Stimulated activated CD4-positive, alpha-beta T cell treated with anti-CD3 and anti-CD28 coated beads, Interleukin-4, amount 100 ng/mL, for 48 hours (primary cell): ENCODE data around the gene CELF2.

ENCODE experiments used
- DNase-seq, 2 donors: peaks; one replicate each; pipeline ENCODE4 v3.0.0-alpha.2; 2020; ENCODE audit warnings: low read depth in 2 of 2

Gene CELF2

DNA sequence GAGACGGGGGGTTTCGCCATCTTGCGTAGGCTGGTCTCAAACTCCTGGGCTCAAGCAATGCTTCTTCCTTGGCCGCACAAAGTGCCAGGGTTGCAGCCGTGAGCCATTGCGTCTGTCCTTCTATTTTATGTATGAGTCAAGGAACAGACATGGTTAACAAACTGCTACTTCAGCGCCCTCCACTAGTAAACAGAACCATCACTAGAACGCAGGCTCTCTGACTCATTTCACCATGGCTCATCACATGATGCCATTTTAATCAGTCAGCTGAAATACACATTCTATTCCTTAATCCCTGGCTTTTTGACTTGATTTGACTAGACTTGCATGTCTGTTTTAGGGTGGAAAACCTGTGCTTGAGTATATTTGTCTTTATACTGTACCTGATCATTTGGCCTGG, 41.3 kb downstream of the CELF2 start:
- DNase-seq: no peak

DNA sequence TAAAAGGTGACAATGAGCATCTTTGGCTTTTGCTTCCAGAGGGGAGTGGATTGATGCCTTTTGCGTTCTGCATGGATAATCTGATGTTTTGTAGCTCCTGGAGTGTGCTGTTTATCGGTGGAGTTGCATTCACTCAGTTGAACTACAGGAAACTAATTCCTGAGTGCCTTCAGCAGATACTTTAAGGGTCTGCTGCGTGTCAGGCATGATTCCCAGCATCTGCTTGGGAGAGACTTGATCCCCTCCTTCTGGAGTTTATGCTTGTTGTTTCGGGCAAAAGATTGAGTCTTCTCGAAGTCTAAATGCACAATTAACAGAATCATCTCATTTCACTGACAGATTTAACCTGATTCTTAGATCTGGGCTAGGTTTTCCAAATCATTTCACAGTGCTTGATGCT, 46.2 kb downstream of the CELF2 start:
- DNase-seq: no peak

DNA sequence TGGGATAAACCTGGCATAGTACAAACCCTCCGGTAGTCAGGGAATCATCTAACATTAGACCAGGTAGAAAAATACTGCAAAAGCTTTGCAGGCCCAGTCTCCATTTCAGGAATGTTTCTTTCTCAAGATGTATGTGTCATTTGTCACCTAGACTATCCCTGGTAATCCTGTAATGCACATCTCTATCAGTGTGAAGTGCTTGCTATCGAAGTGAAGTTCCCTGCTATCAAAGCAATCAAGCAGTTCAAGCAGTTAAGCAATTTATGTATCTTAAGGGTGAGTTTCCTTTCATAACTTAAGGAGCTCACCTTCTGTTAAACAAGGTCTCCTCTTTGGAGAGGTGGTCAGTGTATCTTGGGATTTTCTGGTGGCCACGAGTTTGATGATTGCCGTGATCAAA, 47.2 kb downstream of the CELF2 start:
- no peak for DNase-seq

DNA sequence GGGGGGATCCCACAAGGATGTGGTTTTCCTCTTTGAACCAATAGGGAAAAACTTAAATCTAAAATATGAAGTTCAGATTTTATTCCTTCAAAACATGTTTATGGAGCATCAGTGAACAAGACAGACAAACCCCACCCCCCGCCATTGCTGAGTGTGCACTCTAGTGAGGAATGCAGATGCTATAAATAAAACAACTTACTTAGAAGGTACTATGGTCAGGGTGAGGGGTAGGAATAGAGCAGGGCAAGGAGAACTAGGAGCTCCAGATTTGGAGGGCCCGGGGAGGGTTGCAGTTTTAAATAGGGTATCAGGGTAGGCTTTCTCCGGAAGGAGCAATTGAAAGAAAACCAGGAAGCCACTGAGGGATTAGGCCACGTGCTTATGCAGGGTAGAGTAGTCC, 47.9 kb downstream of the CELF2 start:
- no peak for DNase-seq

DNA sequence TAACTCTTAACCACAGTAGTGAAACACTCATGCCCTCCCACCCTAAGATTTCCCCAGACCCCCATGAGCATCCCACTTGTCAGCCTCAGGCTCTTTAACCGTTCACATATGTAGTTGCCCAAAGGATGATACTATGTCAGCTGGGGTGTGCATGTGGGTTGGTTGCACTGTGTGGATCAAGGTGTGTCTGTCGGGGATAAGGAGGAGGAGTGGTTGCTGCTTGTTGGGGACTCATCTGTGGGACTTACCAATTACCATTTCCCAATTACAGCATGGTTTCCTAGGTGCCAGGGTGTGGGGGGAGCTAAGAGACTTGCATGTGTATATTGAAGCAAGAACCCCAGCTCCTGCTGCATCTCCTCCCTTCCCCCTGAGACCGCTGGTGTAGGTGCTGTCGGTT, 48.8 kb downstream of the CELF2 start:
- no peak for DNase-seq

DNA sequence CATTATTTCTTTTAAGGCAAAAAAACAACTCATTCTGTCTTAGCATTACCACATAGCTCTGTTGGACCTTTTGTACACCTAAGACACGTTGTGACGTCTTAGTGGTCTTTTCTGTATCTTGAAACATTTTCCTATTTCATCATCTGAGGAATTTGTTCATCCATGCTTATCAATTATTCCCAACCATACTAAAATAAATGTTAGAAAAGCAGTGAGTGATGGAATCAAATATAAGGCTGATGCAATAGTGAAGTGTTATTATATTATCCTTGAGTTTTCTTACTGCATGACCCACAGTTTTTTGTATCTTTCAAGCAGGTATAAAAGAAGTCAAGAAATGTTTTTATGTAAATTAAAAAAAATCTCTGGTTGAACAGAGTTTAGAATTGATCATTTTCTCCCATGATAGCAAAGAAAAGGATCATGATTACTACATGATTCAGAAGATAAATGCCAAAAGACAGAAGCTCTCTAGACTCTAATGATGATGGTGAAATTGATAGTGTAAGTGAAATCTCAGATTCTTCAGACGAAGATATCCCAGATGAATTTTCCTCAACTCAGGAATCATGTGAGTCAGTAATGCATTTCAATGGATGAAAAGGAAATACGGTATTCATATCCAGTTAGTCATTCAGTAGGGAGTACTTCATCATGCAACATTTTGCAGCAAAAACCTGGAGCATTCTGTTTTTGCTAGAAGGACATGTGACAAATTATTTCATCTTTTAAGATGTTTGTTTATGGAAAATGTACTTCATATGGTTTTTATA, 51.4 kb downstream of the CELF2 start:
- no peak for DNase-seq

DNA sequence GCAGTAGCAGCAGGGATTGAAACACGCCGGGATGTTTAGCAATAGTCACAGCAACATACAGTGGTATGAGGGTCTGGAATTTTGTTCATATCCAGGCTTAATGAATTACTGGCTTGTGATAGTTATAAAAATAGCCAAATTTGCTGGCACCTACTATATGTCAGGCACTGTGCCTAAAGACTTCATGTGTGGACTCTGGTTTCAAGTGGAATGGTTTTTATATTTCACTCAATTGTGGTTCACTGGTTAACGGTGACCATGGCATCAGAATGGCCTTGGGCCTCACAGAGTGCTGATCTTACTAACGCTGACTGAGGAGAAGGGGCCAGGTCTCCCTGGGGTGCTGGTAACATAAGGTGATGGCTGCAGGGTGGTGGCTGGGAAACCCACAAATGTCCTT, 55.7 kb downstream of the CELF2 start:
- no peak for DNase-seq

DNA sequence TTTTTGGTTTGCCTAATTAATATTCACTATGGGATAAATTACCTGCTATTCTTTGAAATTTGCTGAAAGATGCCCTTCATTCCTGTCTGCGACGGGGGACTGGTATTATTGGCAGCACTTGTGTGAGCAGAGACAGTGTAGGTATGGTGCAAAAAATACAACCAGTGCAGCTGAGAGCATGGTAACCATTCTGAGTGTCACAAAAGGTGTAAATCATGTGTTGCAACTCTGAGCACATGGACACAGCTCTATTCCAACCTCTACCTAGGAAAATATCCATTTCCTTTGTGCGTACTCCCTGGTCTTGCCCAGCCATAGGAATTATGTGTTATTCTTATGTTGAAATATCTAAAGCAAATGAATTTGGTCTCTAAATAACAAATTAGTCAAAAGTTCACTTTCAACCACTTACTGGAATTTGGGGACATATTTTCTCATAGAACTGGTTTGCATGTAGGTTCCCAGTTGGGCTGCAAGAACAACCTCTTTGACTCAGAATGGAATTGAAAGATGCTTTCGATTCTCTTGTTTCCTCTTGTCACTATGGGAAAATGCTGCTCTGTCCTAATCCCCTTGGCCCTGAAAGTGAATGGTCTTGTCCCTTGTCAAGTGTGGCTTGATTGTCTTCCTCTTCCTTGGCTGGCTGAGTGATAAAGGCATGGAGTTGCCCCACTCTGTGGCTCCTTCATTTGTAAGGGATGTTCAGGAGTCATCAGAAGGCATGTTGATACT, 57.0 kb downstream of the CELF2 start:
- DNase-seq: no peak

DNA sequence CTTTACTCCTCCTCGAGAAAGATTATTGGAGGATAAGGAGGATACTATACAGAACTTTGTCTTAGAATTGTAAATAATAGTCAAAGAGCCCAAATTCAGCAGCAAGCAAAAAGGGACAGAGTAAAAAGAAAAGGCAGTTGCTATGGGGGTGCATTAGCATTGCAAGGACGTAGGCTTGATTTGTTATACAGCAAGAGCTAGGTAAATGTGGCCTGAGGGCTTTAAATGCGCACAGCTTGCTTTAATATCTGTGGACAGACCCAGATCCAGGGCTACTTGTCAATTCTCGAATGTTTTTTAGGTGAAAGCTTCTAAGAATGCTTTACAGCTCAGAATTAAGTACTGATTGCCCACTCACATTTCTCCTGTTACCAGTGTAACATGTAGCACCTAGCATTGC, 58.5 kb downstream of the CELF2 start:
- no peak for DNase-seq

DNA sequence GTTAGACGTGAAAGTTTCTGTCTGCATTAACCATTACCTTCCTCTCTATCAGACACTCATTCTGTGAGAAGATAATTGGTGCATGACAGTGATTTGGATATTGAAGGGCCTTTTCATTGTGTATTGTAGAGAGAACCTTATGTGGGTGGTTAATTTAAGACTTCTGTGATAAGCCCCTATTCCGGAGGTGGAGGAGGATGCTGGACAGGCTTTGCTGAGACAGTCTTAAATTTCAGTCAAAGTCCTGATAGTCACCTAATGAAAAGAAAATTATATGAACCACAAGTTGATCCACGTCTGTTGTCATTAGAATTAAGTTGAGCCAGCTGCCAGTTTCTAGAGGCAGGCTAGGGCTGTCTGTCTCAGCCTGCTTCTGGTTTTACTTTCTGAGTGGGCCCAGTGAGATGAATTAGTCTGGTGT, 62.9 kb downstream of the CELF2 start:
- DNase-seq: no peak

DNA sequence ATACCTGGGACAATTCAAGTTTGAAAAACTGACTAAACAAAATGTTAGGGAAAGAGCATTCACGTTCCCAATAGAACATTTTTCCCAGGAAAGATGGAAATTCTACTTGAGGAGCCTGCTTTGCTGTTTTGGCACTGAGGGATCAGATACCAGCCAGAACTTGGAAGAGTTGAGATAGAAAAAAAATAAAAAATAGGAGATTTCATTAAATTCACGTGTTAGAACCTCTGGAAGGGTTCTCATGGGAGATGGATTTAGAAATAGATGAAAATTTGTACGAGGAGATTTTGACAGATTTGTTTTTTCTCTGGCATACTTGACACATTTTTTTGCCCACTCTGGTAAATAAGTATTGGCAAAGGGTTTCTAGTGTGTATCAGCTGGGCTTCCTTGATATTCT, 63.7 kb downstream of the CELF2 start:
- no peak for DNase-seq

DNA sequence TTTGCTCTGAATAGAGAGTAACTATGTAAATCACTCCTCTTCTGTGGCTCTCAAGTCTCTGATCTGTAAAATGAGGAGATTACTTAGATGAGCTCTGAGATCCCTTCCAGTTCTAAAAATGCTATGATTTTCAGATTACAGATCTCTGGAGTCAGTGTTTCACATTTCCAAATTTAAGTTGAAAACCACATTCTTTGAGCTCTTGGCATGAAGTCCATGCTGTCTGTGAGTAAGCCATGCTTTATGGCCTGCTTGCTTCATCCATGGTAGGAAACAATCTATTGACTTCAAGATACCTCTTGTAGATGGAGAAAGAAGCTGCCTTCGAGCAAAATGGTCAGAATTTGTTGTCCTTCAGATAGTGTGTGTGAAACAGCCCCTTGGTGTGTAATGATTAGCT, 64.9 kb downstream of the CELF2 start:
- DNase-seq: no peak

DNA sequence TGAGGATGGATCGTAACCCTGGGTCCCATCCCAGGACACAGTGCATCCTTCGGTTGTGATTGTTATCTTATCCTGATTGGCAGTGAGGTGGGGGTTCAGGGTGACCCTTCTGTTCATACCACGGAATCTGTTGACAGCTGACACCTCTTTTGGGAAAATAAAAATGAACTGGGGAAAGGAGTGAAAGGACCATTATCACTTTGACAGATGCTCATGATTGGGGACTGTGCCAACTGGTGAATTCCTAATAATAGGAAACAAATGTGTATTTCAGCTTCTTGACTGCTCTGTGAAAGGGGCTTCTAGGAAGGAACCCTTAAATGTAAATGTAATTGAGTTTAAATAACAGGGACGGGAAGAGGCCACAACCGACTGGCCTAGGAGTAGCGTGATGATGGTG, 65.4 kb downstream of the CELF2 start:
- DNase-seq: no peak

DNA sequence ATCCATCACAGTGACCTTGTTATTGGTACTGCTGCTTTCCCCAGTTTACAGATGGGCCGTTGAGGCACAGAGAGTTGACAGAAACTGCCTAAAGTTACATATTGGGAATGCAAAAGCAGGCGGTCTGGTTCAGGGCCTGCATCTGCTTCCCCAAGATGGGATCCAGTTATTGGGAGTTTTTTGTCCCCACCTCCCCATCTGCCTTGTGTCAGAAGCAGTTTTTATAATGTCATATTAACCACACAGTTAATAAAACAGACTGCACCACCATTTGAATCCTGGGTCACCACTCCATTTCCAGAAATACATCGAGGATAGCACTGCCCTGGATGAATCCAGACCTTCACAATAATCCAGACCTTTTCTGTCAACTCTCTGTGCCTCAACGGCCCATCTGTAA, 67.9 kb downstream of the CELF2 start:
- no peak for DNase-seq

DNA sequence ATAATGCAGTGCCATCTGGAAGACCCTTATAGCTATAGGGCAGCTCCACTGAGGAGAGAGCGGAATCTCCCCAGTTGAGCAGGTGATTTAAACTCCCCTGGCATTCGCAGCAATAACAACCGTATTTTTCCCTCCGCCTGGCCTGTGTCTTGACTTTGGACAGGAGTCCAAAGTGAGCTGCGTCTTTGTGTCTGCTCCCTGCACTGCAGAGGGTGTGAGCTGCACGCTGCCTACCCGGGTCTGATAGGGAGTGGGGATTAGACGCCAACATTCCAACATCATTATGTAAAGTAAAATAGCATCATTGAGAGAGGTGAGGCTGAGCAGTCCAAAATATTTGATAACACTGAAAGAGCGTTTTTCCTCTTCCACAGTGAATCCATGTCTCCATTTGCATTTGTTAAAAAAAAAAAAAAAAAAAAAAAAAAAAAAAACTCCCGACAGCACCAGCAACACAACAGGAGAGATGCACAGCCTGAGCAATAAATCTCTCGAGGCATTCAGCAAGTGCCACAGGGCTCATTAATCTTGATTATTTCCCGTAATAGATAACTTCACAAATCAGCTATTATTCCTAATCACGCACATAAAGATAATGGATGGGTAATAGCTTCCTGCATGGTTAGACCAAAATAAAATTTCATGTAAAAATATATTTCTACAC, 68.6 kb downstream of the CELF2 start:
- no peak for DNase-seq

DNA sequence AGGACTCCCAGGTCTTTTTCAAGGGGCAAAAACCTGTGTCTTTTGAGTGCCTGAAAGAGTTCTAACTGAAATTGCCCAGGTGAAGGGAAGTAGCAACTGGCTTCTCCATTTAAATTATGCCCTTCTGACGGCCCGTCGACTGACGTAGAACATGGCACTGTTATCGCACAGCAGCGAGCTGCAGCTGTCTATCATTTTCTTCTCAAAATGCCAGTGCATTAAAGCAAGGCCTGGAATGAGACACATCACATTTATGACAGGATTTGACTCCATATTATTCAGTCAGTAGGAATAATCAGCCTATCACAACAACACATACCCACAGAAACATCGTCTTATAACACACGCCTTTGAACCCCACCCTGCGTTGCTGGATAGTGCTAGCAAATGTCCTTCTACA, 69.7 kb downstream of the CELF2 start:
- no peak for DNase-seq

DNA sequence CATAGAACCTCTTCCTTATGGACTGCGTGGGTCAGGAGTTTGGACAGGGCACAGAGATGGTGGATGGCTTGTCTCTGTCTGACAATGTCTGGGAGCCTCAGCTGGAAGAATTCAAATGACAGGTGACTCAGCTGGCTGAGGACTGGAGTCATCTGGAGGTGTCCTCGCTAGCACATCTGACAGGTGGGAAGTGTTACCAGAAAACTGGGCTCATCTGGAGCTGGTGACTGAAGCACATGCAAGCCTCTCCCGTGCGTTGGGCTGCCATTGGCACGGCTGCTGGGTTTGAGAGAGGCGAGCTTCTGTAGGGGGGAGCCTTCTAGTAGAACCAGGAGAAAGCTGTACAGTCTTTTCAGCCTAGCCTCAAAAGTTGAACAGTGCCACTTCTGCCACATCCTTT, 71.0 kb downstream of the CELF2 start:
- no peak for DNase-seq

DNA sequence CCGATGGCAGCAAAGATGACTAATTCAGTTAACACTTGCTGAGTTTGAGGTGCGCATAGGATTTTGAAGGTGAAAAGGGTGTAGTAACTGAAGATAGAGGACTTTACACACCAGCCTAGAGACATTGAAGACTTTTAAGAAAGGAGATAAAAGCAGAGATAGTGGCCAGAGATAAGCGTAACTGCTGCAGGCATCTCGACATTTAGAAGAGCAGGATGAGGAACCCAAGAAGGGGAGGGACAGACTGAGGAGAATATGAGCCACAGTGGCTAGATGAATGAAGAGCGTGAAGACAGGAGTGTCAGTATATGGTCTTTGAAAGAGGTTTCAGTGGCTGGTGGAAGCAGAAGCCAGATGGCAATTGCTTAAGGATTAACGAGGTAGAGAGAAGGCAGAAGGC, 71.6 kb downstream of the CELF2 start:
- no peak for DNase-seq

DNA sequence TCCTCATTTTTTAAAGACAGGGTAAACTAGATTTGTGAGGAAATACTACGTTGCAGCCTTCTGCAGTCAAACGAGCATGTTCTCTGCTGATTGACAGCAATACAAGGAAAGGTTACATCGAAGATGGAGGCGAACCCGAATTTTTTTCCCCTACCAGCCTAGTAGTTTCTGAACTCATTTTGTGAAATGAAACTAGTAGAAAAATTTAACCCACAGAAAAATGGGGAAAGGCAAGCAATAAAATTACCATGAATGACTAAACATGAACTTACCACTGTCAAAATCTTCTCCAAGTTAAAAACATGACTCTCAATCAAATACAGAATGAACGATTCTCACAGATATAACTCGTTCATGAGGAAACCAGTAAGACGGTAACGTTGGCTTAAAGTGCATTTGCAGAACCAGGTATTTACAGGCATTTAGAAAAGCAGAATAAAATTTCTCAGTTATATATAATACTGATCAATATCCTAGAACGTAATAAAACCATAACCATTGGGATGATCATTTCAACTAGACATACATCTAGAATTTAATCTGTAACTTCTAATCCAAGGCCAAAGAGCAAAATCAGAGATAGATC, 73.9 kb downstream of the CELF2 start:
- no peak for DNase-seq

DNA sequence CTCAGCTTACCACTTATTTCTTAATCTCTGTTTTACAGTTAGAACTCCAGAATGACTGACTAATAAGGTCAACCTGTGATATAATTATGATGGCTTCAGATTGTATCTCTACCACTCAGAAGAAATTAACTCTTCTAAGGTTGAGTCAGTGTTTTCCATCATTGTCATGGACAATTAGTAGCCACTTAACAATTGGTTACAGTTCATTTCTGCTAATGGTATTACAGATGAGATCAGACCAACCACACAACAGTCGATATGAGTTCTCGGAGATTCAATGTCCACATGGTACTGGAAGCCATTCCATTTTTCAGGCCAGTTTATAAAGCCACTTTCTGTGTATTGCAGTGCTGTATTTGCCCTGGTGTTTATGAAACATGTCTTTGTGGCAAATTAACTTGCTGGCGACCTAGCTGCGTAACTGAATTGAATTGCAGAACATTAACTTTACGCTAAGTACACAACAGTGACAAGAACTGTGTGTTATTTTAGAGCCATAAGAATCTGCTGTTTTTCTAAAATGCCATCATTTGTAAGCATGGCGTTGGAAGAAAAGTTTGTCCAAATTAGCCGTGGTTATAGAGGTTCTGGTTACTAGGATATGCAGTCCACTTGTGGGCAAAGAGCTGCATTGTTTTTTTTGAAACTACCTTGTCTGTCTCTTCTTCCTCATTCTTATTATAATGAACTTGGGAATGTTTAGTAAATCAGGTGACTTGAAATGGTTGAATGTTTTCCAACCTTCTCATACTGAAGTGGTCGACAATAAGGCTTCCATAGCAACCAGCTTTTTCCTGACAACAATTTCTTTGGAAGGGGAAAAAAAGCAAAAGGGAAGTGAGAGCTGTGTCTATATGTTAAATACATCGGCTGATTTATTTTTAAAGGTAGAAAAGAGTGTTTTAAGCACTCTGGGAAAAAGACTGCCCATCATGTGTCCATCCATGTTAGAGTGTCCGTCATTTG, 76.4 kb downstream of the CELF2 start:
- DNase-seq: no peak

DNA sequence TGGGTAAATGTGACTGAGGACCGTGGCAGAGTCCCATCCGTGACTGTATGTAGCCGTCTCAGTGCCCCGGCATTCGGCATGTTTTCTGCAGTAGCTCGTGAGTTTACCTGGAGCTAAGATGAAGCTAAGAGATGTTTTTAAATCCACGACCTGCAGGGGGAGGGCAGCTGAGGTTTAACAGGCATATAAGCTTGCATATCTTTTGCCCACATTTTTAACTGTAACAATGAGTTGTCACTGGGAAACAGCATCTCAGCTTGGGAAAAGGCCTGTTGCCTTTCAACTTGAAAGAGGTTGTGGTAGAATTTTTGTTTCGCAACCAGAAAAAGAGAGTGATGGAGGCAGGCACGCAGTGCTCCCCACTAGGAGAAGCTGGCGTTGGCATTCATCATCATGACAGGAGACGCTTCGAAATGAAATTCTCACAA, 77.7 kb downstream of the CELF2 start:
- DNase-seq: no peak
